Kidney (tissue), 14 donors: ENCODE results near the gene CLCNKB. TPM values are rescaled to one million over a fixed set of nuclear protein-coding genes. Genes with fewer than 3 reads are reported as not detected.
A peak's percentile ranks its signal among the peaks of the same experiment; 100 is the strongest.
"Not testable (repeated sequence)": the region's sequence is repeated elsewhere in the genome, so short reads cannot be mapped to it uniquely, and the experiment has no call there.

Experiments
- DNase-seq, 5 donors: peaks; one replicate each; pipeline ENCODE4 v3.0.0-alpha.2; 2013 to 2020
- FAIRE-seq: peaks from 2 replicates; lab custom pipeline; 2012; peaks lifted over from hg19 to GRCh38; lab: Jason Lieb, UNC
- H3K27ac ChIP-seq, 2 donors: one replicate each; pipeline ENCODE4 v1.7.0; 2013; ENCODE audit warnings: low read depth in 2 of 2, low read length in 2 of 2, inconsistent platforms in 1 of 2
- H3K27me3 ChIP-seq: one replicate; pipeline ENCODE4 v1.7.1; 2013; ENCODE audit warnings: low read length, inconsistent platforms; ENCODE audit not compliant: control insufficient read depth, insufficient read depth
- H3K36me3 ChIP-seq, 3 donors: one replicate each; pipeline versions ENCODE4 v1.7.0 to v1.7.1; 2013; ENCODE audit warnings: low read length in 3 of 3, control low read depth in 1 of 3, inconsistent platforms in 1 of 3; ENCODE audit not compliant: insufficient read depth in 3 of 3, control insufficient read depth in 2 of 3
- H3K4me1 ChIP-seq, 3 donors: one replicate each; pipeline versions ENCODE4 v1.7.0 to v1.7.1; 2013; ENCODE audit warnings: low read length in 3 of 3, inconsistent platforms in 1 of 3, low read depth in 1 of 3; ENCODE audit not compliant: control insufficient read depth in 2 of 3, insufficient read depth in 2 of 3
- H3K4me3 ChIP-seq, 3 donors: one replicate each; pipeline versions ENCODE4 v1.7.0 to v1.8.1; 2013; ENCODE audit warnings: low read length in 3 of 3, control low read depth in 1 of 3, inconsistent platforms in 1 of 3
- H3K9ac ChIP-seq, 3 donors: one replicate each; pipeline versions ENCODE4 v1.7.0 to v1.7.1; 2013; ENCODE audit warnings: low read length in 3 of 3, control low read depth in 1 of 3, inconsistent platforms in 1 of 3
- H3K9me3 ChIP-seq, 3 donors: one replicate each; pipeline versions ENCODE4 v1.7.0 to v1.7.1; 2013; ENCODE audit warnings: low read length in 3 of 3, control low read depth in 1 of 3, inconsistent platforms in 1 of 3; ENCODE audit not compliant: control insufficient read depth in 2 of 3, insufficient read depth in 1 of 3
- CTCF ChIP-seq: IDR thresholded peaks from 3 replicates; pipeline ENCODE4 v1.5.1; 2012; ENCODE audit warnings: mild to moderate bottlenecking, moderate library complexity, borderline replicate concordance; ENCODE audit not compliant: insufficient read depth; ENCODE audit errors: extremely low read depth
- intact Hi-C: fragments of 100-400 bp; cut with DNase I; formaldehyde crosslinking; loops from one replicate; pipeline ENCODE4 v1.11.1; 2022
- polyA plus RNA-seq: library from polyadenylated mRNA; stranded (reverse); fragments of 350-450 nt; fragmentation: Illumina TruSeq; extraction: RNeasy Lipid Tissue Mini Kit (QIAGEN cat#74804); gene quantifications from one replicate; pipeline ENCODE4 v1.2.3, GENCODE V29; 2014; ENCODE audit warnings: low read depth, low replicate concordance; ENCODE audit not compliant: insufficient read depth
- total RNA-seq: library from RNA; stranded (reverse); fragmentation: NEBNext Ultra II Directional; extraction: Animal tissue kit (Norgen Biotek cat#: 25700); gene quantifications from one replicate; pipeline ENCODE4 v1.2.1, GENCODE V29; 2021
- donor health status: control.
- donor health status: control.
- donor health status: control.
- donor health status: control.
- donor health status: control.
- donor health status: DM: yes; HTN: yes; CAD: no.
- donor health status: Normal renal cell carcinoma (clear cell type).

CLCNKB gene
- total and polyA plus RNA-seq, 2 donors from 2014 or later = 60.6 to 519 TPM

- Histone ChIP-seq H3K4me3 (no peak overlapping the region), H3K36me3 (no peaks in the 10 kb centered on the region), H3K27me3 (no peaks in the 10 kb centered on the region), H3K4me1 (peaks cover 0 to 7% (median 5%) of the 10 kb centered on the region in 3 donors), H3K9ac (no peak overlapping the region), H3K9me3 (no peaks in the 10 kb centered on the region), H3K27ac (no peak overlapping the region)
- TF ChIP-seq CTCF = no peak
- FAIRE-seq = no peak
- intact Hi-C loops = no loop called here
- DNase-seq = peak in 1 of 5 donors; percentile 46
Measured at GRCh38 chr1:16028237-16029002, 15.2 kb upstream of the CLCNKB start.

- FAIRE-seq, H3K4me1 ChIP-seq, H3K9me3 ChIP-seq, H3K9ac ChIP-seq, H3K27ac ChIP-seq, H3K4me3 ChIP-seq, intact Hi-C loops, H3K27me3 ChIP-seq, DNase-seq, H3K36me3 ChIP-seq: not testable (repeated sequence)
Measured at GRCh38 chr1:16029003-16029268, 14.6 kb upstream of the CLCNKB start.

- H3K27ac ChIP-seq = no peak overlapping the region
- intact Hi-C loops = no loop called here
- DNase-seq = no peak
- H3K4me3 ChIP-seq = no peak overlapping the region
- no peak for FAIRE-seq
- no peak overlapping the region for H3K9ac ChIP-seq
- no peaks in the 10 kb centered on the region for H3K36me3 ChIP-seq
- no peak for TF ChIP-seq CTCF
- H3K9me3 ChIP-seq = no peaks in the 10 kb centered on the region
- no peaks in the 10 kb centered on the region for H3K27me3 ChIP-seq
- peaks cover 0 to 5% (median 5%) of the 10 kb centered on the region in 3 donors for H3K4me1 ChIP-seq
Measured at GRCh38 chr1:16029288-16029687, 14.3 kb upstream of the CLCNKB start.

GRCh38 chr1:16031551-16031950 lies 12.0 kb upstream of the CLCNKB start:
- DNase-seq (no peak), FAIRE-seq (no peak)
- Histone ChIP-seq H3K9ac (no peak overlapping the region), H3K36me3 (no peaks in the 10 kb centered on the region), H3K27me3 (no peaks in the 10 kb centered on the region), H3K4me3 (no peak overlapping the region), H3K9me3 (no peaks in the 10 kb centered on the region), H3K4me1 (peaks cover 0 to 5% (median 5%) of the 10 kb centered on the region in 3 donors), H3K27ac (no peak overlapping the region)
- intact Hi-C loops = no loop called here
- no peak for TF ChIP-seq CTCF
